K562 (cell line): ENCODE data around the gene RGS13. TPM values are rescaled to one million over a fixed set of nuclear protein-coding genes. Genes with fewer than 3 reads are reported as not detected.

Experiments
- ATAC-seq: fragments of 200-7000 bp; cut with Tn5 transposase; 3 replicates; pipeline ENCODE4 v1.9.1; 2020; ENCODE audit warnings: moderate library complexity
- BruUV-seq: library from RNA; stranded (reverse); fragments of 400-500 nt; replicated peaks from 2 replicates; lab custom pipeline; 2021; lab: Mats Ljungman, UMichigan
- CTCF ChIA-PET: fragments of 300-600 bp; formaldehyde crosslinking; extraction: SDS; loops from one replicate; lab custom pipeline; 2021; ENCODE audit warnings: low intra/inter-chr PET ratio; lab: Yijun Ruan, JAX
- POLR2A ChIA-PET: fragments of 300-600, 350-650 bp; sonication (Branson Sonifier 250); formaldehyde crosslinking; extraction: SDS; loops from one replicate; lab custom pipeline; 2021; ENCODE audit warnings: antibody characterized with exemption, inconsistent platforms; lab: Yijun Ruan, JAX
- DNase-seq, 4 experiments: peaks; one replicate each; pipeline versions ENCODE4 v3.0.0 to v3.0.0-alpha.2; 2011 to 2018; ENCODE audit warnings: low spot score in 3 of 4, mixed read lengths in 3 of 4; ENCODE audit errors: extremely low read depth in 1 of 4
- FAIRE-seq: peaks from 2 replicates; lab custom pipeline; 2011; peaks lifted over from hg19 to GRCh38; lab: Jason Lieb, UNC
- H2AFZ ChIP-seq: 2 replicates; pipeline ENCODE4 v1.6.0; 2011; ENCODE audit warnings: low read depth, low read length, control low read depth, inconsistent platforms
- H3K27ac ChIP-seq: fragments of 200-600 bp; 3 replicates; pipeline ENCODE4 v1.8.0; 2011; ENCODE audit warnings: low read depth, mild to moderate bottlenecking, control low read depth, inconsistent platforms, low read length, moderate library complexity, mixed read lengths; ENCODE audit errors: extremely low read depth
- H3K27me3 ChIP-seq, 2 experiments: fragments of 300-600 bp in 1 of 2; 2 replicates in 1 of 2; 3 replicates in 1 of 2; pipeline versions ENCODE4 v1.6.0 to v1.8.0; 2011; ENCODE audit warnings: inconsistent platforms in 2 of 2, low read length in 2 of 2, mild to moderate bottlenecking in 1 of 2, mixed read lengths in 1 of 2, moderate library complexity in 1 of 2; ENCODE audit not compliant: control insufficient read depth in 2 of 2, insufficient read depth in 2 of 2
- H3K36me3 ChIP-seq: fragments of 300-600 bp; 3 replicates; pipeline ENCODE4 v1.8.0; 2011; ENCODE audit warnings: mild to moderate bottlenecking, low read length, inconsistent platforms; ENCODE audit not compliant: control insufficient read depth, insufficient read depth
- H3K4me1 ChIP-seq, 2 experiments: fragments of 200-600 bp in 1 of 2; replicated peaks in 1 of 2; 2 replicates in 1 of 2; 3 replicates in 1 of 2; pipeline versions ENCODE4 v1.5.1 to v1.8.0; 2011; ENCODE audit warnings: inconsistent platforms in 2 of 2, low read length in 2 of 2, mild to moderate bottlenecking in 1 of 2, mixed read lengths in 1 of 2, moderate library complexity in 1 of 2; ENCODE audit not compliant: control insufficient read depth in 2 of 2, insufficient read depth in 2 of 2
- H3K4me2 ChIP-seq: 2 replicates; pipeline ENCODE4 v1.6.1; 2011; ENCODE audit warnings: low read length, control low read depth, inconsistent platforms, mixed read lengths; ENCODE audit not compliant: insufficient read depth
- H3K4me3 ChIP-seq: fragments of 200-600 bp; sonication (generic), shearing (Covaris generic); 2 replicates; pipeline ENCODE4 v1.5.1; 2016; ENCODE audit warnings: control low read depth, inconsistent platforms
- H3K79me2 ChIP-seq: fragments of 200-600 bp; 3 replicates; pipeline ENCODE4 v1.8.0; 2011; ENCODE audit warnings: low read length, inconsistent platforms; ENCODE audit not compliant: control insufficient read depth, insufficient read depth
- H3K9ac ChIP-seq, 2 experiments: 2 replicates each; pipeline versions ENCODE4 v1.6.0 to v1.6.1; 2011; ENCODE audit warnings: low read depth in 2 of 2, low read length in 2 of 2, control low read depth in 1 of 2, inconsistent platforms in 1 of 2, mild to moderate bottlenecking in 1 of 2, mixed read lengths in 1 of 2; ENCODE audit not compliant: insufficient read depth in 1 of 2
- H3K9me1 ChIP-seq: one replicate; pipeline ENCODE4 v1.6.0; 2011; ENCODE audit warnings: inconsistent platforms, mild to moderate bottlenecking, low read length, moderate library complexity; ENCODE audit not compliant: control insufficient read depth, insufficient read depth
- H3K9me3 ChIP-seq: replicated peaks from 2 replicates; pipeline ENCODE4 v1.5.1; 2011; ENCODE audit warnings: low read depth, low read length, inconsistent platforms; ENCODE audit not compliant: control insufficient read depth, insufficient read depth
- H4K20me1 ChIP-seq: replicated peaks from 2 replicates; pipeline ENCODE4 v1.6.1; 2011; ENCODE audit warnings: low read length, inconsistent platforms, mixed read lengths; ENCODE audit not compliant: control insufficient read depth, insufficient read depth
- ELF1 ChIP-seq: fragments of 200-800 bp; sonication (Bioruptor generic); IDR thresholded peaks from 2 replicates; pipeline ENCODE4 v1.6.1; 2016; ENCODE audit warnings: missing genetic modification characterization, missing compliant biosample characterization
- ESRRB ChIP-seq: fragments of 250-450 bp; sonication (Bioruptor Pico); IDR thresholded peaks from 2 replicates; pipeline ENCODE4 v1.5.0; 2020; ENCODE audit warnings: mild to moderate bottlenecking, moderate library complexity, borderline replicate concordance
- GABPA ChIP-seq: fragments of 200-800 bp; sonication (Bioruptor generic); conservative IDR thresholded peaks from 2 replicates; pipeline ENCODE4 v1.6.1; 2016; ENCODE audit warnings: low read depth, missing genetic modification characterization, missing compliant biosample characterization
- MLX ChIP-seq, 2 experiments: fragments of 450-650 bp in 1 of 2; sonication (generic) in 1 of 2; formaldehyde crosslinking; conservative IDR thresholded peaks; 2 replicates each; pipeline versions ENCODE4 v1.4.0 to v1.8.1; 2020 to 2022; ENCODE audit warnings: mild to moderate bottlenecking in 1 of 2, missing genetic modification reagents in 1 of 2
- POLR2G ChIP-seq: fragments of 200-400 bp; formaldehyde crosslinking; IDR thresholded peaks from 2 replicates; pipeline ENCODE4 v1.6.1; 2017; ENCODE audit warnings: low read depth, mild to moderate bottlenecking, antibody characterized with exemption, low read length, moderate library complexity
- POU5F1 ChIP-seq: fragments of 150-350 bp; IDR thresholded peaks from 2 replicates; pipeline ENCODE4 v1.6.1; 2014; ENCODE audit warnings: borderline replicate concordance, low read length, low read depth, mild to moderate bottlenecking; ENCODE audit not compliant: partially characterized antibody
- SFPQ ChIP-seq: fragments of 200-400 bp; formaldehyde crosslinking; IDR thresholded peaks from 2 replicates; pipeline ENCODE4 v1.6.1; 2017; ENCODE audit warnings: mild to moderate bottlenecking, low read depth, low read length, moderate library complexity
- SNRNP70 ChIP-seq: fragments of 200-400 bp; formaldehyde crosslinking; optimal IDR thresholded peaks from 2 replicates; pipeline ENCODE3; 2017; ENCODE audit warnings: low read depth, low read length
- WGBS: fragments of 100-300 bp; shearing (Covaris generic); methylation state at CpG from one replicate; pipeline ENCODE4 v1.1.6; 2016; ENCODE audit warnings: low coverage, mixed read lengths; ENCODE audit not compliant: insufficient coverage; ENCODE audit errors: missing lambda C conversion rate; 5-methylcytosine and 5-hydroxymethylcytosine counted together
- in situ Hi-C: fragments of 300-500 bp; cut with MboI; formaldehyde crosslinking; loops from 4 replicates; pipeline ENCODE4 v1.15.0; 2018; ENCODE audit warnings: inconsistent platforms, mixed read lengths
- intact Hi-C: fragments of 100-400 bp; cut with micrococcal nuclease; formaldehyde crosslinking; loops from 2 replicates; pipeline ENCODE4 v1.14.2; 2022
- polyA plus RNA-seq, 8 experiments: library from polyadenylated mRNA; depleted of rRNA in 4 of 8; stranded (reverse) in 5 of 8; unstranded in 3 of 8; fragments of >200 nt; fragmentation: Nextera tagmentation in 2 of 8; fragmentation: Illumina TruSeq in 1 of 8; extraction: Ambion mirVana in 2 of 8; extraction: Trizol in 1 of 8; gene quantifications; 2 replicates each; pipeline versions ENCODE4 v1.2.1 to v1.2.3, GENCODE V29; 2011 to 2014; ENCODE audit warnings: inconsistent platforms in 1 of 8, missing spikeins in 1 of 8
- total RNA-seq, 7 experiments: library from RNA; depleted of rRNA in 6 of 7; stranded (reverse); fragments of >200 nt in 6 of 7; fragmentation: Illumina TruSeq in 2 of 7; extraction: Trizol in 2 of 7; gene quantifications; 2 replicates each; pipeline versions ENCODE4 v1.2.1 to v1.2.3, GENCODE V29; 2011 to 2021; ENCODE audit warnings: low replicate concordance in 1 of 7

The RGS13 gene
- total and polyA plus RNA-seq, 9 of the 15 experiments (the other 6 are each of a cell fraction or from before 2014, with no cell fraction given) = not detected

GRCh38 chr1:192592517-192592916 is 43.4 kb upstream of the RGS13 start:
- Histone ChIP-seq H4K20me1 (no peaks in the 10 kb centered on the region), H3K4me3 (no peak overlapping the region), H3K27me3 (no peaks in the 10 kb centered on the region), H3K27ac (no peak overlapping the region)
- POLR2A ChIA-PET = interaction anchor here (0.7 to 0.9 kb wide), 2 partner anchors 14 to 50 kb away, joined by 3 read pairs; no protein-coding TSS in a partner anchor
- intact Hi-C loops = no loop called here
- TF ChIP-seq ELF1 (tag) (no peak), ESRRB (no peak), GABPA (no peak), MLX (CRISPR knock-in tag; conservative IDR thresholded peaks at IDR 0.05) (no peak), POLR2G (no peak), SFPQ (no peak), SNRNP70 (no peak), POU5F1 (no peak)
- TF ChIP-seq, all 486 proteins: peak for 0
- CTCF ChIA-PET = no interaction called here
- ATAC-seq = no peak
- Histone ChIP-seq H3K79me2 (no peaks in the 10 kb centered on the region), H3K9me3 (no peaks in the 10 kb centered on the region), H3K9me1 (no peaks in the 10 kb centered on the region), H3K36me3 (no peaks in the 10 kb centered on the region), H3K4me1 (no peaks in the 10 kb centered on the region), H3K4me2 (no peak overlapping the region), H3K9ac (no peak overlapping the region), H2AFZ (no peak overlapping the region)
- 2% methylated on average over 4 of the region's 4 CpGs for WGBS
- in situ Hi-C loops = no loop called here
- FAIRE-seq = no peak
- no peak for DNase-seq
- BruUV-seq = no TSS peak
